HCT116 (cell line): ENCODE measurements around the gene ADAM19. TPM values are rescaled to one million over a fixed set of nuclear protein-coding genes. Genes with fewer than 3 reads are reported as not detected.

Experiments
- ATAC-seq: fragments of 200-7000 bp; cut with Tn5 transposase; 2 replicates; pipeline ENCODE4 v1.9.1; 2020; ENCODE audit warnings: mild to moderate bottlenecking, moderate library complexity
- BruUV-seq: library from RNA; stranded (reverse); fragments of 400-500 nt; replicated peaks from 2 replicates; lab custom pipeline; 2021; lab: Mats Ljungman, UMichigan
- CTCF ChIA-PET: fragments of 300-600 bp; sonication (Branson Sonifier 250); formaldehyde crosslinking; loops from one replicate; lab custom pipeline; 2021; ENCODE audit warnings: antibody characterized with exemption; lab: Charles Lee
- POLR2A ChIA-PET: fragments of 300-600, 350-600 bp; sonication (Branson Sonifier 250); formaldehyde crosslinking; loops from one replicate; lab custom pipeline; 2021; ENCODE audit warnings: antibody characterized with exemption; lab: Charles Lee
- RAD21 ChIA-PET, 2 experiments: fragments of 300-600 bp; sonication (Branson Sonifier 250); formaldehyde crosslinking; loops; one replicate each; lab custom pipeline; 2023; ENCODE audit warnings: low total read pairs in 2 of 2; ENCODE audit not compliant: uncharacterized antibody in 2 of 2, unreplicated experiment in 2 of 2, low non-redundant PET in 1 of 2; lab: Charles Lee
- DNase-seq: peaks from one replicate; pipeline ENCODE4 v3.0.0-alpha.2; 2010; ENCODE audit warnings: low read depth, low spot score
- H2AFZ ChIP-seq: fragments of 200-600 bp; shearing (Covaris generic), sonication (generic); 2 replicates; pipeline ENCODE4 v1.6.1; 2017; ENCODE audit warnings: low read depth, mixed run types, mixed read lengths, antibody characterized with exemption, low read length; ENCODE audit not compliant: poor library complexity, severe bottlenecking
- H3K27ac ChIP-seq: 2 replicates; pipeline ENCODE4 v1.5.1; 2012; ENCODE audit warnings: low read depth, low read length
- H3K27me3 ChIP-seq: fragments of 200-600 bp; sonication (generic); 2 replicates; pipeline ENCODE4 v1.6.1; 2016; ENCODE audit warnings: mixed run types, low read length, mixed read lengths; ENCODE audit not compliant: insufficient read depth
- H3K36me3 ChIP-seq, 2 experiments: fragments of 200-500 bp in 1 of 2; fragments of 200-600 bp in 1 of 2; sonication (Bioruptor generic) in 1 of 2; sonication (generic) in 1 of 2; 2 replicates each; pipeline versions ENCODE4 v1.5.1 to v1.6.1; 2014 to 2016; ENCODE audit warnings: low read length in 2 of 2, inconsistent platforms in 1 of 2, mixed read lengths in 1 of 2, mixed run types in 1 of 2; ENCODE audit not compliant: insufficient read depth in 2 of 2, control insufficient read depth in 1 of 2
- H3K4me1 ChIP-seq, 2 experiments: fragments of 200-600 bp in 1 of 2; sonication (generic) in 1 of 2; 2 replicates each; pipeline versions ENCODE4 v1.5.1 to v1.6.1; 2012 to 2017; ENCODE audit warnings: low read length in 2 of 2, inconsistent platforms in 1 of 2, mild to moderate bottlenecking in 1 of 2, mixed read lengths in 1 of 2, mixed run types in 1 of 2, moderate library complexity in 1 of 2; ENCODE audit not compliant: insufficient read depth in 2 of 2, control insufficient read depth in 1 of 2
- H3K4me2 ChIP-seq: fragments of 200-600 bp; sonication (generic); 2 replicates; pipeline ENCODE4 v1.6.1; 2017; ENCODE audit warnings: mixed run types, low read length, mixed read lengths
- H3K4me3 ChIP-seq, 2 experiments: fragments of 200-600 bp in 1 of 2; sonication (generic) in 1 of 2; replicated peaks in 1 of 2; 2 replicates each; pipeline ENCODE4 v1.5.1; 2011 to 2016; ENCODE audit warnings: low read length in 2 of 2, control low read depth in 1 of 2, low read depth in 1 of 2, mild to moderate bottlenecking in 1 of 2, mixed read lengths in 1 of 2, mixed run types in 1 of 2
- H3K79me2 ChIP-seq: fragments of 200-600 bp; sonication (generic); 2 replicates; pipeline ENCODE4 v1.6.1; 2017; ENCODE audit warnings: mild to moderate bottlenecking, mixed run types, low read length, moderate library complexity, mixed read lengths; ENCODE audit not compliant: insufficient read depth
- H3K9ac ChIP-seq: fragments of 200-600 bp; sonication (generic); 2 replicates; pipeline ENCODE4 v1.6.1; 2016; ENCODE audit warnings: low read length, mixed read lengths
- H3K9me2 ChIP-seq: fragments of 200-600 bp; sonication (generic), shearing (Covaris generic); 2 replicates; pipeline ENCODE4 v1.6.1; 2017; ENCODE audit warnings: mixed run types, mild to moderate bottlenecking, moderate library complexity; ENCODE audit not compliant: insufficient read depth
- H3K9me3 ChIP-seq, 2 experiments: fragments of 200-500 bp in 1 of 2; fragments of 200-600 bp in 1 of 2; sonication (Bioruptor generic) in 1 of 2; sonication (generic) in 1 of 2; 2 replicates each; pipeline ENCODE4 v1.6.1; 2014 to 2017; ENCODE audit warnings: low read length in 2 of 2, mixed read lengths in 2 of 2, inconsistent platforms in 1 of 2, low read depth in 1 of 2, mild to moderate bottlenecking in 1 of 2, mixed run types in 1 of 2, moderate library complexity in 1 of 2; ENCODE audit not compliant: control insufficient read depth in 1 of 2, insufficient read depth in 1 of 2
- H4K20me1 ChIP-seq: fragments of 200-600 bp; sonication (generic), shearing (Covaris generic); 2 replicates; pipeline ENCODE4 v1.6.1; 2017; ENCODE audit warnings: mixed run types, mild to moderate bottlenecking, moderate library complexity; ENCODE audit not compliant: insufficient read depth
- CBX3 ChIP-seq: IDR thresholded peaks from 2 replicates; pipeline ENCODE4 v1.6.1; 2012; ENCODE audit warnings: low read depth
- CEBPB ChIP-seq: IDR thresholded peaks from 2 replicates; pipeline ENCODE4 v1.6.1; 2012; ENCODE audit warnings: low read depth
- EGR1 ChIP-seq: IDR thresholded peaks from 2 replicates; pipeline ENCODE4 v1.6.1; 2012; ENCODE audit warnings: low read depth
- EZH2 ChIP-seq: fragments of 200-600 bp; sonication (generic); IDR thresholded peaks from 2 replicates; pipeline ENCODE4 v1.6.1; 2017; ENCODE audit warnings: antibody characterized with exemption, mixed run types
- FOSL1 ChIP-seq: IDR thresholded peaks from 2 replicates; pipeline ENCODE4 v1.6.1; 2012; ENCODE audit warnings: low read depth
- POLR2AphosphoS5 ChIP-seq: IDR thresholded peaks from 2 replicates; pipeline ENCODE4 v1.6.1; 2011; ENCODE audit warnings: mild to moderate bottlenecking, low read depth, low read length, moderate library complexity
- REST ChIP-seq: IDR thresholded peaks from 2 replicates; pipeline ENCODE4 v1.6.1; 2012; ENCODE audit warnings: low read depth
- SRF ChIP-seq: IDR thresholded peaks from 2 replicates; pipeline ENCODE4 v1.6.1; 2012; ENCODE audit warnings: low read depth
- TCF7L2 ChIP-seq: IDR thresholded peaks from 2 replicates; pipeline ENCODE4 v1.7.0; 2011; ENCODE audit warnings: borderline replicate concordance, inconsistent platforms; ENCODE audit not compliant: insufficient read depth, insufficient read length; ENCODE audit errors: extremely low read depth
- YY1 ChIP-seq: IDR thresholded peaks from 2 replicates; pipeline ENCODE4 v1.6.1; 2011; ENCODE audit warnings: low read length, low read depth, moderate library complexity, mild to moderate bottlenecking; ENCODE audit not compliant: insufficient replicate concordance; ENCODE audit errors: extremely low read depth
- intact Hi-C: fragments of 100-400 bp; cut with micrococcal nuclease; formaldehyde crosslinking; loops from 2 replicates; pipeline ENCODE4 v1.10.0; 2022
- total RNA-seq: library from RNA; stranded (reverse); gene quantifications from one replicate; pipeline ENCODE4 v1.2.1, GENCODE V29; 2021; ENCODE audit not compliant: unreplicated experiment

The ADAM19 gene
- total RNA-seq, 1 experiment from 2014 or later, result 77.3 TPM

- TF ChIP-seq CBX3 (no peak), REST (no peak), POLR2AphosphoS5 (no peak), FOSL1 (no peak), SRF (no peak), TCF7L2 (no peak), CEBPB (no peak), EGR1 (no peak), YY1 (no peak), EZH2 (no peak)
- no peaks in the 10 kb centered on the region; the same call in 1 of the 2 replicates for H3K79me2 ChIP-seq
- BruUV-seq, result TSS peak; percentile 9
- H3K9me2 ChIP-seq, result no peaks in the 10 kb centered on the region
- H3K9ac ChIP-seq, result no peak overlapping the region
- no peak overlapping the region for H3K4me3 ChIP-seq
- intact Hi-C loops, result no loop called here
- POLR2A ChIA-PET, result no interaction called here
- H4K20me1 ChIP-seq, result no peaks in the 10 kb centered on the region
- no peaks in the 10 kb centered on the region for H3K9me3 ChIP-seq
- H3K4me2 ChIP-seq, result no peak overlapping the region
- H3K36me3 ChIP-seq, result peaks cover 7 to 18% of the 10 kb centered on the region in 2 experiments; a peak in 3 of 4 replicates
- peaks cover 0 to 17% of the 10 kb centered on the region in 2 experiments; a peak in 2 of 4 replicates for H3K4me1 ChIP-seq
- H3K27ac ChIP-seq, result no peak overlapping the region
- CTCF ChIA-PET, result no interaction called here
- no peak for ATAC-seq
- no peak for DNase-seq
- RAD21 ChIA-PET, result no interaction called here
- H3K27me3 ChIP-seq, result no peaks in the 10 kb centered on the region
- no peak overlapping the region for H2AFZ ChIP-seq
These were observed 69.4 kb downstream of the ADAM19 start for GRCh38 chr5:157506066-157506590.
